Testis (tissue), 3 donors: Measurements from ENCODE around the gene SPEF2. TPM values are rescaled to one million over a fixed set of nuclear protein-coding genes. Genes with fewer than 3 reads are reported as not detected.

Source experiments
- DNase-seq: peaks from one replicate; pipeline ENCODE4 v3.0.0-alpha.2; 2019
- H3K27ac ChIP-seq, 2 donors: fragments of 200-600 bp; sonication (generic); one replicate each; pipeline ENCODE4 v1.5.1; 2019
- H3K27me3 ChIP-seq: fragments of 200-600 bp; sonication (generic); one replicate; pipeline ENCODE4 v1.5.1; 2019
- H3K36me3 ChIP-seq: fragments of 200-600 bp; sonication (generic); one replicate; pipeline ENCODE4 v1.5.1; 2017; ENCODE audit warnings: low read depth; ENCODE audit errors: missing control alignments
- H3K4me1 ChIP-seq: fragments of 200-600 bp; sonication (generic); one replicate; pipeline ENCODE4 v1.5.1; 2019
- H3K4me3 ChIP-seq, 2 donors: fragments of 200-600 bp; sonication (generic); one replicate each; pipeline ENCODE4 v1.5.1; 2017 to 2019
- H3K9me3 ChIP-seq: fragments of 200-600 bp; sonication (generic); one replicate; pipeline ENCODE4 v1.5.1; 2017
- POLR2A ChIP-seq: fragments of 450-650 bp; IDR thresholded peaks from one replicate; pipeline ENCODE4 v1.6.1; 2017; ENCODE audit warnings: antibody characterized with exemption, mild to moderate bottlenecking, moderate library complexity
- WGBS, 2 donors: methylation state at CpG; one replicate each; pipeline ENCODE4 v1.1.5; 2018; 5-methylcytosine and 5-hydroxymethylcytosine counted together
- intact Hi-C: fragments of 100-400 bp; cut with DNase I; formaldehyde crosslinking; loops from one replicate; pipeline ENCODE4 v1.15.1; 2023; ENCODE audit warnings: low total_unique reads
- polyA plus RNA-seq: library from polyadenylated mRNA; stranded (reverse); fragments of 350-450 nt; fragmentation: Illumina TruSeq; extraction: RNeasy Lipid Tissue Mini Kit (QIAGEN cat#74804); gene quantifications from one replicate; pipeline ENCODE4 v1.2.3, GENCODE V29; 2014; ENCODE audit warnings: low read depth, low replicate concordance; ENCODE audit not compliant: insufficient read depth
- total RNA-seq, 2 donors: library from RNA; depleted of rRNA; stranded (reverse); fragments of >200 nt; gene quantifications; one replicate each; pipeline ENCODE4 v1.2.3, GENCODE V29; 2016
- TF ChIP-seq, protein P1 (sequence below), 3 experiments: fragments of 450-650 bp in 2 of 3; fragments of 200-600 bp in 1 of 3; sonication (generic) in 1 of 3; IDR thresholded peaks; one replicate each; pipeline ENCODE4 v1.5.1; 2016 to 2019; ENCODE audit warnings: antibody characterized with exemption in 3 of 3, mild to moderate bottlenecking in 2 of 3, moderate library complexity in 1 of 3

SPEF2 gene
- total and polyA plus RNA-seq, 3 donors from 2014 or later, result 15.9 to 22.7 (median 17.8) TPM

DNA sequence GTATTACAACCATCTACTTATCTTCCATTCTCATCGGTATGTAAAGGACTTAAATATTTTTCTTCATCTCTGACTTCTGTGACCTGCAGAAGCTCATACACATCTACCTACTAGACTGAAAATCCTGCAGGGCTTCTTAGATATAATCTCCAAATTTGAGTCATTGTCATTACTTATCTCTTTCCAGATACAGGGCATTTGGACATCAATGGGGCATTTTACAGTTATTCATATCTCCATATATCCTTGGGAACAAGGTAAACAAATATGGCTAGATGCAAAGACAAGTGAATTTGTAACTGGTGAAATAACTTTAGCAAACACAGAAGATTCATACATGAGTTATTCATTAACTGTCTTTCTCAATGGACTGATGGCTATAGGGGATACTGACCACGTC, 201.4 kb downstream of the SPEF2 start:
- TF ChIP-seq, protein P1, sequence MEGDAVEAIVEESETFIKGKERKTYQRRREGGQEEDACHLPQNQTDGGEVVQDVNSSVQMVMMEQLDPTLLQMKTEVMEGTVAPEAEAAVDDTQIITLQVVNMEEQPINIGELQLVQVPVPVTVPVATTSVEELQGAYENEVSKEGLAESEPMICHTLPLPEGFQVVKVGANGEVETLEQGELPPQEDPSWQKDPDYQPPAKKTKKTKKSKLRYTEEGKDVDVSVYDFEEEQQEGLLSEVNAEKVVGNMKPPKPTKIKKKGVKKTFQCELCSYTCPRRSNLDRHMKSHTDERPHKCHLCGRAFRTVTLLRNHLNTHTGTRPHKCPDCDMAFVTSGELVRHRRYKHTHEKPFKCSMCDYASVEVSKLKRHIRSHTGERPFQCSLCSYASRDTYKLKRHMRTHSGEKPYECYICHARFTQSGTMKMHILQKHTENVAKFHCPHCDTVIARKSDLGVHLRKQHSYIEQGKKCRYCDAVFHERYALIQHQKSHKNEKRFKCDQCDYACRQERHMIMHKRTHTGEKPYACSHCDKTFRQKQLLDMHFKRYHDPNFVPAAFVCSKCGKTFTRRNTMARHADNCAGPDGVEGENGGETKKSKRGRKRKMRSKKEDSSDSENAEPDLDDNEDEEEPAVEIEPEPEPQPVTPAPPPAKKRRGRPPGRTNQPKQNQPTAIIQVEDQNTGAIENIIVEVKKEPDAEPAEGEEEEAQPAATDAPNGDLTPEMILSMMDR (IDR thresholded peaks at IDR 0.05), result no peak
- no peak for TF ChIP-seq POLR2A
- Histone ChIP-seq H3K4me1 (no peaks in the 10 kb centered on the region), H3K4me3 (no peak overlapping the region), H3K9me3 (no peaks in the 10 kb centered on the region), H3K27me3 (no peaks in the 10 kb centered on the region), H3K36me3 (no peaks in the 10 kb centered on the region), H3K27ac (no peak overlapping the region)
- DNase-seq, result no peak
- intact Hi-C loops, result no loop called here
- 90 to 97% methylated on average over 2 of the region's 2 CpGs for WGBS, 2 donors

DNA sequence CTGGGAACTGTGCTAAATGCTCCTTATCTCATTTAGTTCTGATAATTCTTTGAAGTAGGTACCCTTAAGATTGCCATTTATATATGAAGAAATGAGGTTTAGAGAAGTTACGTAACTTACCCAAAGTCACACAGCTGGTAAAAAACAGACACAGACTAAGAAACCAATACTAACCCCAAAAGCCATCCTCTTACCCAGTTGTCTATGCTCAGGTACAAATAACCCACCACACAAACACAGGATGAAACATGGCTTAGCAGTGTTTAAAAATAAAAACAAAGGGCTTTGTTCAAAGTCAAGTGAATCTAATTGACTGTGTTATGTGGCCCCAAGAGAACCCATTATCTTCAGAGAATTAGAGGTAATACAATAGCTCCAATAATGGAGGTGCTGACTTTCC, 202.0 kb downstream of the SPEF2 start:
- intact Hi-C loops, result no loop called here
- 93 to 95% methylated on average over 1 of the region's 1 CpG for WGBS, 2 donors
- H3K36me3 ChIP-seq, result no peaks in the 10 kb centered on the region
- H3K27me3 ChIP-seq, result no peaks in the 10 kb centered on the region
- DNase-seq, result no peak
- no peaks in the 10 kb centered on the region for H3K9me3 ChIP-seq
- H3K27ac ChIP-seq, result no peak overlapping the region
- no peak overlapping the region for H3K4me3 ChIP-seq
- TF ChIP-seq POLR2A, result no peak
- TF ChIP-seq, protein P1 (IDR thresholded peaks at IDR 0.05), result no peak
- H3K4me1 ChIP-seq, result no peaks in the 10 kb centered on the region

- no peaks in the 10 kb centered on the region for H3K36me3 ChIP-seq
- intact Hi-C loops, result no loop called here
- H3K4me3 ChIP-seq, result no peak overlapping the region
- H3K9me3 ChIP-seq, result no peaks in the 10 kb centered on the region
- H3K27ac ChIP-seq, result no peak overlapping the region
- H3K4me1 ChIP-seq, result no peaks in the 10 kb centered on the region
- TF ChIP-seq POLR2A, result no peak
- WGBS, 2 donors, result 76 to 90% methylated on average over 4 of the region's 4 CpGs
- DNase-seq, result no peak
- no peaks in the 10 kb centered on the region for H3K27me3 ChIP-seq
These were observed 203.1 kb downstream of the SPEF2 start for GRCh38 chr5:35820735-35821134.

DNA sequence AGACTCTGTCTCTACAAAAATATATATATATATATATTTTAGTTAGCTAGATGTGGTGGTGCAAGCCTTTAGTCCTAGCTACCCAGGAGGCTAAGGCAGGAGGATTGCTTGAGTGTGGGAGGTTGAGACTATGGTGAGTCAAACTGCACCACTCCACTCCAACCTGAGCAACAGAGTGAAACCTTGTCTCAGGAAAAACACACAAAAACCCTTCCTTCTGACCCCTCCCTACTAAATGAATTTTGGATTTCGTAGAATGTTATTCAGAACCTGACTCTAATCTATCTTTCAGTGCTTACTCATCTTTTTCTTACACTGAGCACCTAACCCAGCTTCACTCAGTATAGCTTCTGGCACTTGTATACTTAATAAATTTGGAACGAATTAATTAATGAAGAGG, 203.8 kb downstream of the SPEF2 start:
- 85 to 89% methylated on average over 2 of the region's 2 CpGs for WGBS, 2 donors
- no peaks in the 10 kb centered on the region for H3K4me1 ChIP-seq
- TF ChIP-seq POLR2A, result no peak
- TF ChIP-seq, protein P1 (IDR thresholded peaks at IDR 0.05), result no peak
- H3K36me3 ChIP-seq, result no peaks in the 10 kb centered on the region
- H3K27ac ChIP-seq, result no peak overlapping the region
- intact Hi-C loops, result no loop called here
- H3K27me3 ChIP-seq, result no peaks in the 10 kb centered on the region
- H3K4me3 ChIP-seq, result no peak overlapping the region
- DNase-seq, result no peak
- H3K9me3 ChIP-seq, result no peaks in the 10 kb centered on the region

GRCh38 chr5:35822511-35822910, 204.8 kb downstream of the SPEF2 start:
- Histone ChIP-seq H3K9me3 (no peaks in the 10 kb centered on the region), H3K4me3 (no peak overlapping the region), H3K27me3 (no peaks in the 10 kb centered on the region), H3K4me1 (no peaks in the 10 kb centered on the region), H3K36me3 (no peaks in the 10 kb centered on the region), H3K27ac (no peak overlapping the region)
- DNase-seq, result no peak
- intact Hi-C loops, result no loop called here
- TF ChIP-seq, protein P1 (IDR thresholded peaks at IDR 0.05), result no peak
- TF ChIP-seq POLR2A, result no peak
- WGBS, 2 donors, result 89% methylated on average over 8 of the region's 8 CpGs
